NCI-H2171 (cell line): Measurements from ENCODE around the gene TDRD9.

ENCODE experiments used
- DNase-seq: peaks from one replicate; lab custom pipeline; 2025; lab: John Stamatoyannopoulos, UW

TDRD9 gene

DNA sequence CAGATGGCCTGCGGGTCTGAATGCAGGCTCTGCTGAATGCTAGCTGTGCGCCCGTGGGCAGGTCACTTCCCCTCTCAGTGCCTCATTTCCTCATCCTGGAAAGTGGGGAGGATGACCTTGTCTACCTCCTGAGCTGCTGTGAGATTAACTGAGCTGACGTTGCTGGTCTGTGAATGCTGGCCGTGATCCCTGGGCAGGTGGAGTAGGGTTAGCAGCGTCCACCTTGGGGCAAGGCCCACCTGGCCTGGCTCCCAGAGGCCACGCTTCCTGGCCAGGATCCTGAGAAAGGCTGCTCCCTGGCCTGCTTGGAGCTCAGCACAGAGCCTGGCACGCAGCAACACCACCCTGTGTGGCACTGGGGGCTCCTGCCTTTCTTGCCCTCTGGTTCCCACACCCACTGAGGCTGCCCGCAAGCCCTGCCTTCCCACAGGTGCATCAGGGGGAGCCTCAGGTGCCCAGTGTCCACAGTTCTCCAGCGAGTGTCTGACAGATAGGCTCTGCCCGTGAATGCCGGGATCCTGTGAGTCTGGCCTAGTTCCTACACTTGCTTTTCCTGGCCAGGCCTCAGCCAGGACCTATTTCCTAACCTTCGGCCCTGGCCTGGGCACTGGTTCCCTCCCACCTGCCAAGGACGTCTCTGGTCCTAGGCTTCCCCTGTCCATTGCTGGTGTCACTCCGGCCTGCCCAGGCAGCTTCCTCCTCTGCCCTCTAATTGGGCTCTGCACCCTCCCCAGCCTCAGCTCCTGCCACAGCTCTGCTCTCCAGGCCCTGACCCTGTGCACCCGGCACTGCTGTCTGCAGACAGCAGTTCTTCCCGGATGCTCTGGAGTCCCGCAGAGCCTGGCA lies 37.2 kb upstream of the TDRD9 start:
- DNase-seq = no peak

DNA sequence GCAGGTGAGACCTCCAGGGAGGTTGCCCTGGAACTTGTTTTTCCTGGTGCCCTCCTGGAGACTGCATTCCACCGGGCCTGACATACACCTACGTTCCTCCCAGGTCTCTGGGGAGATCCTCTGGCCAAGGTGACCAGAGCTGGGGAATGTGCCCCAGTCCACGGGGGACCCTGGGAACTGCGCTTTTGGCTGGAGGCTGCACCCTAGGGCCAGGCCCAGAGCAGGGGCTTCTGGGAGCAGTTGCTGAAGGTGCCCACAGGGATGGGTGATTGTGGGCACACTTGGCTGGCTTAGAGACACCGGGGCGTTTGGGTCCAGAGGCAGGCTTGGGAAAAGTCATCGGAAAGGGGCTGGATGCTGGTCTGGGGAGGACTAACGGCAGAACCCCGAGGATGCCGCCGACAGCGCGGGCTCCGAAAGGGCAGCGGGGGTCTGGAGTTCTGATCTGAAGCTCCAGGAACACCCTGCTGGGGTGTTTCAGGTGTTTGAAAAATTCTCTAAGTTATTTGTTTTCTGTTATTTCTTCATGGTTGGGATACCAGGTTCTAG lies 36.5 kb upstream of the TDRD9 start:
- no peak for DNase-seq

DNA sequence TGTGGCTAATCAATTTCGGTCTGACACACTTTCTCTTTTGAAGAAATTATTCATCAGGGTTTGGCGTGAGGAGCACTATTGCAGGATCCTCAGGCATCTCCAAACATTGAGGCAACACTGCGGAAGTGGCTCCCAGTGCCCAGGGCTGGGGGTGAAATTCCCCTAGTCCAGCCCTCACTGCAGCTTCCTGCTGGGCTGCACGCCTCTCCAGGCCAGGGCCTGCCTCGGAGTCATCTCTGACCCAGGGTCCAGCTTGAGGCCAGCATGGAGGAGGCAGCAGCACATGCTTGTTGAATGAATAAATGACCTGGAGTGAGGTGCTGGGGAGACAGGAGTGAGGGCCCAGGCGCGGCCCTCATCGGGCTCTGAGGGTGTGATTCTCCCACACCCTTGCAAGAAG lies 36.0 kb upstream of the TDRD9 start:
- no peak for DNase-seq

DNA sequence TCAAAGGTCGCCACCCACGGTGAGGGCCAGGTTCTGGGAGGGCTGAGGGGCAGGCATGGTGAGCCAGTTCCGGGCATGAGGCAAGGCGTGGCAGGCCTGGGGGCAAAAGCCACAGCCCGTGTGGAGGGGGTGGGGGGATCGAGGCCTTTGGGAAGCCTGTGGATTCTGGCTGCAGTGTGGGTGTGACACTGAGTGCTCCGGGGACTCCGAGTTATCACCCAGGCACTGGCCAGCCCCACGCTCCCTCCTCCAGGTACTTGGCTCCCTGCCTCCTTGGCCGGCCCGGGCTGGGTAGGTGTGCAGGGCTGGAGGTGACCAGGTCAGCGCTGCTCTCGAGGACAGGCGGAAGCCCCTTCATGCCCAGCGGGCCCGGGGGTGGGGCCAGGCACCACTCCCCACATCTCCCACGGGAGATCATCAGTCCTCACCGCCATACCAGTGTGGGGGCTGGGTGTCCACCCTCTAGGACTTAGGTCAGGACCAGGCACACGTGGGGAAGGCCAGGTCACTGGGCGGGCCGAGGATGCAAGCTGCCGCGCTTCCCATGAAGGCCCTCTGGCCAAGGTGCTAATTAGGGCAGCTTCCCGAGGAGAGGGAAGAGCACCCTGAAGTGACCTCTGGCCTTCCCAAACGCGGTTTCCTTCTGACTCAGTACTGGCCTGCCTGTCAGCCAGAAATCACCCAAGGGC lies 34.1 kb upstream of the TDRD9 start:
- DNase-seq = no peak

DNA sequence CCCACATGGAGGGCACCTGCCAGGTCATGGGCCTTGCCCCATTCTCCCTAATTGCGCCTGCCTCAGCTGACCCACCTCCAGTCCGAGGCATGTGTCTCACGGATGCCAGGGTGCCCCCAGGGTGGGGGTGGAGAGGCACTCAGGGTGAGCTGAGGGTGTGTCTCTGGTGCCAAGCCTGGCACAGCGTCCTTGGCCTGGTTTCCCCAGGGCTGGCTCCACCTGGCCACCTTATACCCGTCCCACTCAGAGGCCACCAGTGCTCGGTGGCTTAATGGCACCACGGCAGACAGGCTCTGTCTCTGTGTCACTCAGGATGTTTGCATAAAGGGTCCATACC lies 33.6 kb upstream of the TDRD9 start:
- no peak for DNase-seq

DNA sequence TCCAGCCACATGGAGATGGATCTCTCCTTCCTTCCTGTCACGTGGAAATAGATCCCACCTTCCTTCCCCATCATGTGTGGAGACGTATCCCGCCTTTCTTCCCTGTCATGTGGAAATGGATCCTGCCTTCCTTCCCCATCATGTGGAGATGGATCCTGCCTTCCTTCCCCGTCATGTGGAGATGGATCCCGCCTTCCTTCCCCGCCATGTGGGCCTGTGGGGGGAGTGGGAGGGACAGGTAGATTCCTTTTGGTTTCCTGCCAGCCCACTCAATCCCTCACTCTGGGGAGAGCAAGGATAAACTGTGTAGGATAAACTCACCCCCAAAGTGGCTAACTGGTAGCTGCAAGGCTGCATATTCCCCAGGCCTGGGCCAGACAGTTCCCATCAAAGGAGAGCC lies 31.7 kb upstream of the TDRD9 start:
- DNase-seq = peak; percentile 38

DNA sequence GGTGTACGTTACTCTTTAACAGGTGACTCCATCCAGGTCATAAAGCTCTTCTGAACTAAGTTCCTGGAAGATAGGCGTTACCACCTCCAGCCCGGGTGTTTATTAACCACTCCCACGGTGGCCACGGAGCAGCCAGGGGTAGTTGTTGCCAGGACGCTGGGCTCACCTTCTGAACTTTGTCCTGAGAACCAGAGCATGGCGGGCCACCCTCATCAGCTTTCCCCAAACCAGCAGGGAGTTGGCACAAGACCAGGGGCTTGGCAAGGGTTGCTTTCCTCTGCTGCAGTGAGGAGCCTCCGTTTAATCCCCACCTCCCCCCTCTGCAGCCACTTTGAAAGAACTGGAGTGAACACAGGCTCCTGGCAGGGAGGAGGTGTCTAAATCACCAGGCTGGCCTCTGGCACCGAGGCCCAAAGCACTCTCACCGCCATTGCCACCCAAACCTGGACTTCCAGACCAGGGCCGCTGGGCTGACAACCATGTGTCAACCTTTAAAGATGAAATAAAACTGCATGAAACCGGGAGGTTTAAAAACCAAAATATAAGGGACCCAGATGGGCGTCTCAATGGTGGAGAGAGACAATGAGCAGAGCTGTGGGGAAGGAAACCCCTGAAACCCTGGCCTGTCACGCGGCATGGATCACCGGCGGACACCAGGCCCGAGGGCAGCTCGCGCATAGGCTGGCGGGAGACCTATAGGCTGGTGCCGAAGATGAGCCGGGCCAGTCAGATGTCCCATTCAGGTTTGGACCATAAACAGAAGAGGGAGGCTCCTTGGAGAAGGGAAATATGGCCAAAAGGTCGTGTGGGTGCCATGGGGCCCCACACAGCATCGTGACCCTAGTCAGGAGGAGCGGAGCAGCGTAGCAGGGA lies 30.9 kb upstream of the TDRD9 start:
- no peak for DNase-seq

DNA sequence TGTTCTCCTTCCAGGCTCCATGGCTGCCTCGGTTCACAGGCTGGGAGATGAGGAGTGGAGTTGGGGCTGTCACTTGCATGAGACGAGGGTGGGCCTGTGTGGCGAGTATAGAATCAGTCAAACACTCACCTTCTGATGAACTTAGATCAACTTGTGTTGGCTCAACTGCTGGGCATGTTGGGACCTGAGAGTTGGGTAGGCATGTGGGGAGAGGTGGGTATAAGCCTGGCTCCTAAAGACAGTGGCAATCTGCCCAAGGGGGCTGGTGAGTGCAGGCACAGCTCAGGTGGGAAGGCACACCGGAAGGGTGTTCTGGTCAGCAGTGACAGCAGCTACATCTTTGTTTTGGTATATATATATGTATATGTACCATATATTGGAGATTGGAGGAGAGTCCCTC lies 30.1 kb upstream of the TDRD9 start:
- no peak for DNase-seq

DNA sequence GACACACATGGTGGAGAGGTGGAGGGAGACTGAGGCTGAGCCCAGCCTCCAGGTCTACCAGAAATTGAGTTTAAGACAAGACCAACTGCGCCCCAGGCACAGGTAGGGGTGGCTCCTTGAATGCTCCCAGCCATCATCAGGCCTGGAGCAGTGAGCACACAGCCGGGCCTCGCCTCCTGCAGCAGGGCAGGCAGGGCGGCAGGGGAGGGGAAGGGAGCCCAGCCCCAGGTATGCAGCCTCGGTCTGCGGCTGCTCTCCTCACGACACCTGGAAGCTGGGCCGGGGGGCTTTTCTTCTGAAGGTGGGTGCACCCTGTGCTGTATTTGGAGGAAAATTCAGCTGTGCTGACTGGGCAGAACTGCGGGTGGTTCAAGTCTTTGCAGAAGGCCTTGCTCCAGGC lies 29.5 kb upstream of the TDRD9 start:
- no peak for DNase-seq

DNA sequence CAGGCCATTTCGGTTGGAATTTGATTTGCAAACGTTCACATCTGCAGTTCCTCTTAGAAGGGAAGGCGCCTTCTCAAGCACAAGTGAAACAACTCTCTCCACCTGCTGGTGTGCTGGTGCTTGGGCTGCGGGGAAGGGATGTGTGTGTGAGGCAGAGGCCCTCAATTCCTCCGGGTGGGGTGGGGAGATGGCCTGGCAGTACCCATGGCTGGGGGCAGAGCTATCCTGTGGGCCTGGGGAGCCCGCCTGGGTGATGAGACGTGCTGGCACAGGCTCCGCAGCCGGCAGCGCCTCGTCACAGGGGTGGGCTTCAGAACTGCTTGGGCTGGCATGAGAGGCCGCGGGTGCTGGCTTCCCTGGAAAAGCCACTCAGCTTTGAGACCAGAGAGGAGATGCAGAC lies 28.9 kb upstream of the TDRD9 start:
- no peak for DNase-seq

DNA sequence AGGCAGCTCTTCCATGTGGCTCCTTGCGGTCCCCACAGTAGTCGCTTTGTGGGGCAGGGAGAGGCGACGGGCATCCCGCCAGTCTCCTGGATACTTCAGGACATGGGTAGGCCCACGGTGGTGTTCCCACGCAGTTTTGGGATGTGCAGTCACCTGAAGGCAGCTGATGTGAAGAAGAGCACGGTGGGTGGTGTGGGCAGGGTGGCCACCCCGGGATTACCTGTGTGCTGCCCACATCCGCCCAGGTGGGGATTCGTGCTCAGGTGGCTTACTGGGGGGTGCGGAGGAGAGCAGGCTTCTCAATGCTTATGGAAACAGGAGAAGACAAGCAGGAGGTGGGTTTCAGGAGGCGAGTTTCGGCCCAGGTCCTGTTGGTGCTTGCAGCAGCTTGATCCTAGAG lies 28.4 kb upstream of the TDRD9 start:
- DNase-seq = no peak

DNA sequence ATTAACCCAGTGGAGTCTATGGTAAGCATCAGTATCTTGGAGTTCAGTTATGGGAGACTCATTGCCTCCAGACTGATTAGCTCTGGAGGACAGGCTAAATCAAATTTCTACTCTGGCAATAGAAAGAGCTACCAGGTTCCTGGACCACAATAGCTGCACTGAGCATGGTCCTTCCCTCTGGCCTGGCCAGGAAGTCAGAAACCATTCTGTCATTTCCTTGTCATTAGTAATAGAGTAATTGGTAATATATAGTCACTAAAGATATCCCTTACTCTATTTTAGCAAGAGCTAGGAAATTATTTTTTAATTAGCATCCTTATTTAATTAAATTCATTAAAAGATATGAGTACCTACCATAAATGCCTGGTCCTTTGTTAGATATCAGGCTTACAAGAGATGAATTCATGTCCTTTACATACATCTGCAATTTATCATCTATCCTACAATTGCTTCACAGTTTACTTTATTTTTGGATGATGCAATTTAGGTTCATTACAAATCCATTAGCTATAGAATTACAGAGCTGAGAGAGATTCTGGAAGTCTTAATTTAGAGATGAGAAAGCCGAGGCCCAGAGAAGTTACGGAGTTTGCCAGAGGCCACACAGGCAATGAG lies 23.7 kb upstream of the TDRD9 start:
- DNase-seq = no peak

DNA sequence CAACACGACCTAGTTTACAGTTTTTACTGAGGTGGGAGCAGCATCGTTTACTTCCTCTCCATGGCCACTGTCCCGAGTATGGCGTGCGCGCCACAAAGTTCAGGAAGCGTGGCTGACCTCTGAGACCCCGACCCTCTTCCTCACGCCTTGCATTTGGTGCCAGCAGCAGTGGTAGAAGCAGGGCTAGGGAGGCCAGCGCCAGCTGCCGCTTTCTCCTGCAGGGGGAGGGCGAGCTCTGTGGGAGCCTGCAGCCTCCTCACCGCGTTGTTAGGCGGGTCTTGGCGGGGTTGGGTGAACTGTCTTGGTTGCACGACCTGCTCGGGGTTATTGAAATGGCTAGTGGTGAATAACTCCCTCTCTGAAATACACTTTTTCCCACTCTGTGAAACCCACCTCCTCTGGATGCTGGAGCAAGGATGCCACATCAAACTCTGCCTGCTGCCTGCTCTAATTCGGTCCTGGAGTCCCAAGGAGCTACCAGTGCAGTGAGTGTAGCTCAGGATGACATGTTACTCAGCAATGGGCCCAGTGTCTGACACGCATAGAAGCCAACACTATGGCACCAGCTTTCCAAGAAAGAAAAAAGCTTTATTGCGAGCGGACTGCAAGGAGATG lies 22.3 kb upstream of the TDRD9 start:
- no peak for DNase-seq

DNA sequence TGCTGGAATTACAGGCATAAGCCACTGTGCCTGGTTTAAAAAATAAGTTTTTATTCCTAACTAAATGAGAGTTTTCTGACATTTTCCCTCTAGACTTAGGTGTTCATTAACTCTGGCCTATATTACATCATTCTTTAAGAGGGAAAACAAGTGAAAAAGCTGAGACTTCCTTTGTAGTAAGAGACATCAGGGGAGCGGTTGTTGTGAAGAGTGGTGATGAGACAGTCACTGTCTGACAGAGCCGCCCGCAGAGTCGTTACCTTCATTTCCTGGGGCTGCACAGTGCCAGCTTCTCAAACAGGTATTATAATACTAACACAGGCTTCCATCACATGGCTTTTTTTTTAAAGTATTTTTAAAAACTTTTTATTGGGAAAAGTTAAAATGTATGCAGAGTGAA lies 19.7 kb upstream of the TDRD9 start:
- DNase-seq = no peak

DNA sequence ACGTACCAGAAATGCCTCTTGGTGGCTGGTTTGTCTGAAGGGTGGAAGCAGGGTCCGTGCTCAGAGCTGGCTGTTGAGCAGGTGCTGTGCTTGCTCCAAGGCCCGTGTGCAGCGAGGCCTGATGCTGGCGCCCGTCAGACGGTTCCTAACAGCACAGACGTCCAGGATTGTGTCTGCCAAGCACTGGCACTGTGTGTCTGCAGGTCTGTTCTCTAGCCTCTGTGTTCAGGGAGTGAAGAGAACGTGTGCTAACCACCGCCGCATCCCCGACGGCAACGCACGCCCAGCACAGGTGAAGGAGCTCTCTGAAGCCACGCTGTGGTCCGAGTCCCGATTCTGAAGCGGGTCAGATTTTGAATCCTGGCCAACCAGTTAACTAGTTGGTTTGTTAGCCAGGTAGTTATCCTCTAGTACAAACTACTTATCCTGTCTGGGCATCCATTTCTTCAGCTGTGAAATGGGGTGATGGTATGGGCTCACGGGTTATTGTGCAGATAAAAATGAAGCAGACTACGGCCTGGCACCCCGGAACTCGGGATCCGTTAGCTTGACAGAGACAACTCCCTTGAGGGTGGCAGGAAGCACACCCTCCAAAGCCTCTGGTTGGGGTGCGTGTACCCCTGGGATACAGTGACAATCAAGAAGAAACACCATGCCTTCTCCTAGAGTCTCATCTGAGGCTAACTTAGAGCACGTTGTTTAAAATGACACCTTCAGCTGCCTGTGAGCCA lies 18.6 kb upstream of the TDRD9 start:
- DNase-seq = no peak

DNA sequence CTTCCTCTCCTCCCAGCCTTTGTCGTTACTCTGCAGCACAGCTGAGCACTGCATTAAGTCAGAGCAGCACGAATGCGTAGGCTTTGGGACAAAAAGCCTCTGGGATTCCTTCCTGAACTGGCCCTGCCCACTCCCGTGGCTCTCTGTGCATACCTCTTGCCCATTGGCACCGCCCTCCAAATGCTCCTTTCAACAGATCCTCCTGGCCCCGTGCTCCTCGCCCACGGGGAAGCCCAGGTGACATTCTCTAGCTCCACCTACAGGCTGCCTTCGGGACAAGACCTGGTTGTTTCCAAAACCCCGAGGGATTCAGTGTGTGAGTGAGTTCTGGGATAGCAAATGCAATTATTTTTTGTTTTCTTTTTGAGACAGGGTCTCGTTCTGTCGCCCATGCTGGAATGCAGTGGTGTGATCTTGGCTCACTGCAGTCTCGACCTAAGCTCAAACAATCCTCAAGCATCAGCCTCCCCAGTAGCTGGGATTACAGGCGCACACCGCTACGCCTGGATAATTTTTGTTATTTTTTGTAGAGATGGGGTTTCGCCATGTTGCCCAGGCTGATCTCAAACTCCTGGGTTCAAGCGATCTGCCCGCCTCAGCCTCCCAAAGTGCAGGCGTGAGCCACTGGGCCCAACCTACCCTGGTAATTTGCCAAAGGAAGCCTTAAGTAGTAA lies 17.9 kb upstream of the TDRD9 start:
- peak; percentile 94 for DNase-seq

DNA sequence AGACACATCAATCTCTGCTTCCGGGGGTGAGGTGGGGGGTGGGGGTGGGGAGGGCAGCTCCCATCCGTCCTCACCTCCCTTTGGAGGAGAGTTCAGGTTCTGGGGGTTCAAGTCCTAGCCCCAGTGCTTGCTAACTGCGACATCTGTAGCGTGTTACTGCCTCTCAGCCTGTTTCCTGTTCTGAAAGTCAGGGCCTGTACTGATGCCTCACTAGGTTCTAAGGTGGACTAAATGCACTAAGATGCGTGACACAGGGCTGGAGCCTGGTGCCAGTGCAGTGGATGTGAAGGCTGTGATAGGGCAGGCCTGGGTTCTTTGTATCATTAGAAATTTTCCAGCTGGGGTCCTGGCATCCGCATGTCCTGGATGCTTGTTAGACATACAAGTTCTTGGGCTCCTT lies 17.3 kb upstream of the TDRD9 start:
- no peak for DNase-seq

DNA sequence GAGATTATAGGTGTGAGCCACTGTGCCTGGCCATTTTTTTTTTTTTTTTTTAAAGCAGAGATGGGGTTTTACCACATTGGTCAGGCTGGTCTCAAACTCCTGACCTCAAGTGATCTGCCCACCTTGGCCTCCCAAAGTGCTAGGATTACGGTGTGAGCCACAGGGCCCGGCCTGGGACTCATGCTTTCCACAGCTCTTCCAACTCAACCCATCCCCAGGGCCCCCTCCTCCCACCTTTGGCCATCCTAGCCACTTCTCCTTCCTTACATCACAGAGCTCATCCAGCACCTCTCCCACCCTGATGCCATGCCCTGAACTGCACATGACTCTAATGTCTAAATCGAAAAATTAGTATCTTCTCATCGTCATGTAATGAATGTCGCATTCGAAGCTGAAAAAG lies 12.6 kb upstream of the TDRD9 start:
- no peak for DNase-seq

DNA sequence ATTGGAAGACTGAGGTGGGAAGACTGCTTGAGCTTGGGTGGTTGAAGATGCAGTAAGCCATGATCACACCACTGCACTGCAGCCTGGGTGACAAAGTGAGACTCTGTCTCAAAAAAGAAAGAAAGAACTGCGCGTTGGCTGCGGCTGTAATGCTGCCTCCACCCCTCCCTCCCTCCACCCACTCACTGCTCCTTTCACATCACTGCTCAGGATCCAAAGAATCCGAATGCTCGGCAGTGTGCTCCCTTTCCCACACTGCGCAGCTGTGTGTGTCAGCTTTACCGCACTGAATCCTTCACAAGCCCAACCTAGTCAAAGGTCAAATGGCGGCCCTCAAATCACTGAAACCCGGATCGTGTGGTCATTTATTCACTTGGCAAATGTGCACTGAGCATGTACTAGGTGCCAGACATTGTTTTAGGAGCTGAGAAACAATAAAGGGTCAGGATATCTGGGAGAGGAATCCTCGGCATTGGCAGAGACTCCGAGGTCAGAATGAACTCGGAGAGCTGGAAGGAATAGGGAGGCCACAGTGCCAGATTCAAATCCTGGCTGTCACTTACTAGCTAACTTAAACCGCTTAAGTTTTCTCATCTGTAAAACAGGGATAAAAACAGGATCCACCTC lies 11.5 kb upstream of the TDRD9 start:
- DNase-seq = no peak
